HG03108 (cell line): ENCODE results near the gene MAD2L1BP.

Experiments used
- ATAC-seq: cut with Tn5 transposase; IDR thresholded peaks from one replicate; pipeline ENCODE4 v1.9.1; 2021; ENCODE audit warnings: moderate library complexity; ENCODE audit not compliant: unreplicated experiment

Gene MAD2L1BP

DNA sequence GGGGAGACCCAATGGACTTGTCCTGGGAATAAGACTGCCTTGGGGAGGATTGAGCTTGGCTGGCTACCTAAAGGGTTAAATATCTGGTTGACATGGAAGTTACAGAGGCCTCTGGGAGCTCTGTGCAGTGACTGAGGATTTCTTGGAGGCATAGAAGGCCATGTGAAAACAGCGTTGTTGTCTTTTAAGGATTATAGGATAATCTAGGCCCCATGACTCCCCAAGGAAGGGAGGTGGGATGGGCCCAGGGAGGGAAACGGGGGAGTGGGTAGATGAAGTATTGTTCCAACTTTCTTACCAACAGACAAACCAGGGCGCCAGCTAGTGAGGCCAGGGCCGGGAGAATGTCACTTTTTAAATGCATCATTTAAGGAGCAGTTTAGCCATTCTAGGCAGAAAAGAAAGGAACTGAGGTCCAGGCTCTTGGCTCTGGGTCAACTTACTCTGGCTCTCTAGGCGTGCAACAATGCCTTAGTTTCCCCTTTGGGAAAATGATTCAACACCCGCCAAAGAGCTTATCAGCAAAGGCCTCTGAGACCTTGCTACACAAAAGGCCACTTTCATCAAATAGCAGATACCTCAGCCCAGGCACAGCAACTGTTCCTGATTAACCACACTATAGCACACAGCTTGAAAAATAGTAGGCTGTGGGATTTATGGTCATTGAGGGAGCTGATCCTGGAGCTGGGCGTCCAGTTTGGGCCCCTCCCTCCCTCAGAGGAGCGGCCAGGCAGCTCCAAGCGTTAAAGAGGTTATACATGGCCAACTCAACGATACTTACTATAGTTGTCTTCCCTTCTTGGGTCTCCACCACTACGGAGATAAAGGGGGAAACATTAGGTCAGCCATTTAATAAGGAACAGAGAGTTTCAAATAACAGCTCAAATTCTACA, 44.9 kb downstream of the MAD2L1BP start:
- no peak for ATAC-seq

DNA sequence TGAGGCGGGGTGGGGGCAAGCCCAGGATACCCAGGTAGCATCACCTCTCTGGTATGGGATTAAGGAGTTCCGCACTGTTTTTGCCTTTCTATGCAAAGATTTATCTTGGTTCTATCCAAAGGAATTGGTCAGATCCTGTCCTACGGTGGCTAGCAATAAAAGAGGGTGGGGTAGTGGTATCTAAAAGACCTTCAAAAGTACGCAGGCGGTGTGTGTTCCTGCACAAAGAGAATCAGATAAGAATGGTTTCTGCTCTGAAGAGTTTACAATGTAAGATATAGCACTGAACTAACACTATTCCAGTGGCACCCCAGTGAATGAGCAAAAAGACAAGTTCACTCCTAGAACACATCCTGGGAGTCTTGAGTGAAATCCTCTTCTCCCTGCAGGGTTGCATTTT, 45.7 kb downstream of the MAD2L1BP start:
- no peak for ATAC-seq

DNA sequence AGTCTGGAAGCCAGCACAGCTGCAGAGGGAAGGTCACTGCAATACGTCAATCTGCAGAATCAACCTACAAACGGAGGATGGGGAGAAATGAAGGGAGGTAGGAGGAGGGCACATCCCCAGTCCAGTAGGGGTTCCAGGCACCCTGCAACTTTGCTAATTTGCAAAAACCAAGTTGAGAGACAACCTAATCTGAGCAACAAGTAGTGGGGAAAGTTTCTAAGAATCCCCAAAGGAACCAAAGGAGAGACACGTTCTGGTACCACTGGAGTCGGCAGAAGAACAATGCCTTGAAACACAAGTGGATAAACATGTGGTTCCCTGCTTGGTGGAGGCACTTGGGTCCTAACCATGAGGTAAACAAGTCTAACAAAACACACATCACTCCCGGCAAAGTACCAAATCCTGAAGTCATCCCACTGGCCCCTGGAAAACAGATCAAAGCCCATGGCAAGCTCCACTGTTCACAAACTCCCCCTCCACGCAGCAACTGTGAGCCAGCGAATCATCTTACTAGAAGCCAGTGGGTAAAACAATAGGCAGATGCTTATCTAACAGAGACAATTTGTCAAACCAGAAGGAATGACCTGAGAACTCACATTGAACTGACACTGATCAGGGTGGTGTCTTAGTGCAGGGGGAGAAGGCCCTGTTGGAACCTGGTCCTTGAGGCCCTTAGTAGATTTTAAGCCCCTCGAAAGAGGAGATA, 47.2 kb downstream of the MAD2L1BP start:
- no peak for ATAC-seq

DNA sequence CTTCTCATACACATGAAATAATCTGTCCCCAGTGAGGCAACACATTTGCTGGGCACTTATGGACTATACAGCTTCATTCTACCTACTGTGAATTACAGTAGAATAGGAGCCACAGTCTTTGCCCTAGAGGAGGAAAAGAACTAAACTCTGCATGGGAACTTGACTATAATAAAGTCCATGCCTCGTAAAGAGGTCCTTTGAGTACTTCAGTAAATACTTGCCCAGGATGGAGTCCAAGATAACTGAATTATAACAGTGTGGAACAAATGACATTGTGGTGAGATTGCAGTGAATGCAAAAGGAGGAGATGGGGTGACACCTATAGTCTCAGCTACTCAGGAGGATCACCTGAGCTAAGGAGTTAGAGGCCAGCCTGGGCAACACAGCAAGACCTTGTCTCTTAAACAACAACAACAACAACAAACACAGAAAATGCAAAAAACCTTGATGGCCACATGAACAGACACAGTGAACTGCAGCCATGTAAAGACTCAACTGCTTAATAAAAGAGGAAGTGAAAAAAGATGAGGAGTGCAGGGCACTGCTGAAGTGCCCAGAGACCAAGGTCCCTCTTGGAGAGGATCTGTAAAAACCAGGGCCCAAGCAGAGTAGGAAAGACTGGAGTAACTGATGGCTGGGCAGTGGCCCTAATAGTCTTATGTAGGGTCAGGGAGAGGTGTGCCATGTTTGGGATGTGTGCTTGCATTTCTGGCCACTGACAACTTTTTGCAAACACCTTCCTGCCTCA, 48.2 kb downstream of the MAD2L1BP start:
- peak; percentile 53 for ATAC-seq

DNA sequence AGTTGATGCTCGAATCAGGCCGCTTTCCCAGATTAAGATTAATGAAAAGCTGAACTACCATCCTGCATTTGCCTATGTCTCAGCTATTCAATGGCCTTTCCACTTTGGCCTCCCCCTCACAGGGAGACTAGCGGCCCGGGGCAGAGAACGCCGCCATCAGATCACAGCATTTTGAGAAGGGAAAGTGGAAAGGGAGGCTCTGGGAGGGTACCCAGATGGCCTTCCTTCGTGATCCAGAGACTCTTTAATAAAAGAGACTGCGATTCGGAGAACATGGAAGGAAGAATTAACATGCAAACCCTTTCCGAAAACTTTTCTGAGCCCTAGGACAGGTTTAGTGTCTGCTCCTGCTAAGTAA, 51.4 kb downstream of the MAD2L1BP start:
- ATAC-seq, result no peak

DNA sequence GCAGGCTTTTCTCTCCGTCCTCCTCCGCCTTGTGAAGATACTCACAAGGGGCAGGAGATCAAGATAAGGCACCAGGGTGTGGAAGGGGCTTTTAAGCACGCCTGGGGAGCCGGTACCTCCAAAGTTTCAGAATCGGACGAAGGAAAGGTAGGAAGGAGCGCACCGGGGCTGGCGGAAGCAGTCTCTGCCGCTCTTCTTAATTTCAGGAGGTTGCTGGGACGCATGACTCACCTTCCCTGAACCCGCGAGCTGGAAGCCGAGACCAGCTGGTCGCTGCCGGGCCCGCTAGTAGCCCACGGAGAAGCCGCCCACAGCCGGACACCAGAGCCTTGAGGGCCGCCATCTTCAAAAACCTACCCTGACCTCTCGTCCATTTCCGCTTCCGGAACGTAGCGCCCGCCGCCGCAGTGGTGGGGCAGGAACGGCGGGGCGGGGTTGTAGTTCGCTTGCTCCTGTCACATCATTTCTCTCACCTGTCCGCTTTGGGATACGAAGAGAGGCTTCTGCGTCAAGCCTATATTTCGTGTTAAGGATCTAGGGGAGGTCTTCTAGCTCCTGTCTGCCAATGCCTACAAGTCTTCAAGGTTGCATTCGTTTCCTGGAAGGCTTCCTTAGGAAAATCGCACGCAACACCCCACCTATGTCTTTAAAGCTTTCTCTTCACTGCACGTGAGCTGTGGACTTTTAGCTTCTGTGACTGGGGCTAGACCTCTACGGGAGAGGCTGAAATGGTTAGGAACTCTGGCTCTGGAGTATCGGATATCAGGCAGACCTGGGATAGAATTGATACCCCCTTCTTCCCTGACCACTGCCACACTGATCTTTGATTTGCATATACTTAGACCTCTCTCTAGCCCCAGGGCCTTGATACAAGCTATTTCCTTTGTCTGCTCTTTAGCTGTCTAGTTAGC, 52.1 kb downstream of the MAD2L1BP start, which contains the start of gene MRPS18A:
TSS of gene MRPS18A (minus strand) at position 355 of the 911 bp plus-strand sequence. CDS start at position 343, 12 bp downstream.
- peak; percentile 85 for ATAC-seq

DNA sequence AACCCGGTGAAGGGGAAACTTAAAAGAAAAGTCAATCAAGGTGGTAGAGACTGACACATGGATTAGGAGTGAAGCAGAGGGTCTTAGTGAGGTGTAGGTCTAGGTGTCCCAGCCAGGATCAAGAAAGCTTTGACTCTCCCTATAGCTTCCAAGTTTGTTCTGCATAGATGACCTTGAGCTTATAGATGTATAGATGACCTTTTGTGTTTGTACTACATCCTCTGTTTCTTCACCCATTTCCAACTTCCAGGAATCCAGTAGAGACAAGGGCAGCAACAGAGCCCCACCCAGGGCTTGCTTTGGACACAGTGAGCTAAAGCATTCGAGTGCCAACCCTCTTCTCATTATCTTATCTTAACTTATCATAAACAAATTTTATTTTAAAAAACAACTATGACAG, 53.8 kb downstream of the MAD2L1BP start:
- ATAC-seq, result no peak
